Hippocampal formation (tissue), 2 donors: ENCODE data around the gene ACP7.
A peak's percentile ranks its signal among the peaks of the same experiment; 100 is the strongest.
"Not testable (repeated sequence)": the region's sequence is repeated elsewhere in the genome, so short reads cannot be mapped to it uniquely, and the experiment has no call there.

Source experiments
- DNase-seq, 2 donors: peaks; one replicate each; lab custom pipeline; 2025; lab: John Stamatoyannopoulos, UW

Gene ACP7

GRCh38 chr19:39131255-39131755 is 47.1 kb downstream of the ACP7 start:
- DNase-seq, result no peak

- no peak for DNase-seq
Measured at GRCh38 chr19:39132344-39132969, 48.3 kb downstream of the ACP7 start.

GRCh38 chr19:39133431-39134270 is 49.5 kb downstream of the ACP7 start:
- DNase-seq, result no peak

GRCh38 chr19:39135701-39136100 is 51.5 kb downstream of the ACP7 start:
- no peak for DNase-seq

GRCh38 chr19:39136225-39136940 is 52.2 kb downstream of the ACP7 start:
- no peak for DNase-seq

- DNase-seq, result no peak
Measured at GRCh38 chr19:39137131-39137530, 53.0 kb downstream of the ACP7 start.

GRCh38 chr19:39138221-39139211 is 54.3 kb downstream of the ACP7 start:
- DNase-seq, result peak in 1 of 2 donors; percentile 13

- DNase-seq, result no peak
Measured at GRCh38 chr19:39139305-39139874, 55.2 kb downstream of the ACP7 start.

- DNase-seq, result no peak
Measured at GRCh38 chr19:39139971-39140453, 55.8 kb downstream of the ACP7 start.

- DNase-seq, result no peak
Measured at GRCh38 chr19:39140594-39140993, 56.4 kb downstream of the ACP7 start.

- no peak for DNase-seq
Measured at GRCh38 chr19:39141929-39142328, 57.8 kb downstream of the ACP7 start.

GRCh38 chr19:39142630-39143029 is 58.5 kb downstream of the ACP7 start:
- no peak for DNase-seq

- DNase-seq, result not testable (repeated sequence)
Measured at GRCh38 chr19:39143757-39144289, 59.7 kb downstream of the ACP7 start.

- no peak for DNase-seq
Measured at GRCh38 chr19:39144290-39145071, 60.3 kb downstream of the ACP7 start.

- peak; percentile 56 to 65 for DNase-seq
Measured at GRCh38 chr19:39145180-39145953, 61.2 kb downstream of the ACP7 start.

- no peak for DNase-seq
Measured at GRCh38 chr19:39146091-39146490, 61.9 kb downstream of the ACP7 start.

- no peak for DNase-seq
Measured at GRCh38 chr19:39146686-39147450, 62.7 kb downstream of the ACP7 start.

GRCh38 chr19:39147480-39147879 is 63.3 kb downstream of the ACP7 start:
- no peak for DNase-seq
